Activated naive CD4-positive, alpha-beta T cell treated with anti-CD3 and anti-CD28 coated beads for 36 hours (primary cell): Measurements from ENCODE around the gene ZFYVE27. TPM values are rescaled to one million over a fixed set of nuclear protein-coding genes. Genes with fewer than 3 reads are reported as not detected.

Source experiments
- CTCF ChIA-PET: fragments of 350-600 bp; sonication (Branson Sonifier 250); formaldehyde crosslinking; loops from one replicate; lab custom pipeline; 2021; ENCODE audit warnings: antibody characterized with exemption; lab: Charles Lee
- DNase-seq: peaks from one replicate; pipeline ENCODE4 v3.0.0-alpha.2; 2020
- H3K27ac Mint-ChIP-seq: one replicate; pipeline ENCODE4 v1.8.0; 2021; ENCODE audit warnings: mild to moderate bottlenecking, mixed read lengths
- H3K27me3 Mint-ChIP-seq: one replicate; pipeline ENCODE4 v1.8.0; 2021; ENCODE audit warnings: low read depth, mixed read lengths
- H3K36me3 Mint-ChIP-seq: one replicate; pipeline ENCODE4 v1.8.0; 2021; ENCODE audit warnings: low read depth, mixed read lengths
- H3K4me1 Mint-ChIP-seq: one replicate; pipeline ENCODE4 v1.8.0; 2021; ENCODE audit warnings: low read depth, mixed read lengths
- H3K4me3 Mint-ChIP-seq: one replicate; pipeline ENCODE4 v1.8.0; 2021; ENCODE audit warnings: mild to moderate bottlenecking, moderate library complexity, mixed read lengths
- H3K9me3 Mint-ChIP-seq: one replicate; pipeline ENCODE4 v1.8.0; 2021; ENCODE audit warnings: mixed read lengths
- intact Hi-C: fragments of 100-400 bp; cut with micrococcal nuclease; formaldehyde crosslinking; loops from one replicate; pipeline ENCODE4 v1.15.1; 2023
- total RNA-seq, 2 experiments: library from RNA; stranded (reverse); gene quantifications; one replicate each; pipeline ENCODE4 v1.2.3, GENCODE V29; 2021

Gene ZFYVE27
- total RNA-seq, 2 experiments from 2014 or later: 18.0 to 18.4 TPM

DNA sequence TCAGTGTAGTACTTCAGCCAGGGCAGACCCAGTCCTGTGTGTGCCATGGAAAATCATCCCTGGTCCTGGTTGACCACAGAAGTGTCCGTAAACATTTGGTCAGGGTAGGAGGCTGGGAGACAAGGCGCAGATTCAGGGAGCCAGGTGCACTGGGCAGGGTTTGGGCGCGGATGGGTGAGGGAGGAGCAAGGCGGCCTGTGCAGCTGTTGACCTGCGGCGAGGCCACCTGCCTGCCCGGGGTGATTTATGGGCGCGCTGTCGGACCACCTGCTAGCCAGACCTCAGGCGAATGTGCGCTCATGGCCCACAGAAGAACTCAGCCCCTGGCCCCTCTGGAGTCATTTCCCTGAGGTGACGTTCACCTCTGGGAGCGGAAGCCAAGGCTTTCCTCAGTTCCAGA lies 28.3 kb downstream of the ZFYVE27 start:
- Mint-ChIP-seq H3K9me3 (no peaks in the 10 kb centered on the region), H3K27ac (no peak overlapping the region), H3K4me3 (no peak overlapping the region), H3K36me3 (peaks cover 3% of the 10 kb centered on the region), H3K27me3 (peaks cover 10% of the 10 kb centered on the region), H3K4me1 (peaks cover under 1% of the 10 kb centered on the region)
- intact Hi-C loops: no loop called here
- CTCF ChIA-PET: interaction anchor here (0.8 to 1.2 kb wide), 2 partner anchors 9 to 63 kb away, joined by 3 to 4 read pairs; no protein-coding TSS in a partner anchor
- DNase-seq: no peak

DNA sequence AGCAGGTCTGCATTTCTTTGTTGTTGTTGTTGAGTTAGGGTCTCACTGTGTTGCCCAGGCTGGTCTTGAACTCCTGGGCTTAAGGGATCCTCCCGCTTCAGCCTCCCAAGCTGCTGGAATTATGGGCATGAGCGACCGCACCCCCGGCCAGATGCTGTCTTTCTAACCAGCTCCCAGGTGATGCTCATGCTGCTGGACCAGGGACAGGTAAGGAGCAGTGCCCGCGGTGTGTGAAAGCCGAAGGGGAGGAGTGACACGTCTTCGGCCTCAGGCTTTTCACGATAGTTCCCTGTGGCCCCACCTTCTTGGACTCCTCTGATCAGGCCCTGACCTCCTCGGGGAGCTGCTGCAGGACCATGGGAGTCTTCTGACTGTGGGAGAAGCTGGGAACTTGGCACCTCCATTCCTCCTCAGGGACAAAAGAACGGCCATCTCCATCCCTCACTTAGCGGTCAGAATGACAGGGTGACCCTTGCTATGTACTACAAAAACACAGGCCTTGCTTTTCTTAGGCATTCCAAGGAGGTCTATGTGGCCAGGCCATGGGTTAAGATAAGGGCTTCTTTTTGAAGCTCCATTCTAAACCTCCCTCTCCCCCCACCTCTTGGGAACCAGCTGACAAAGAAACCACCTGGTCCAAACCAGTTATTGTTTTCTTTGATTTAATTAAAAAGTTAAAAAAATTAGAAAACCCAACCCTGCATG lies 29.3 kb downstream of the ZFYVE27 start:
- H3K4me1 Mint-ChIP-seq: peaks cover 7% of the 10 kb centered on the region
- DNase-seq: no peak
- H3K9me3 Mint-ChIP-seq: no peaks in the 10 kb centered on the region
- H3K27ac Mint-ChIP-seq: no peak overlapping the region
- H3K36me3 Mint-ChIP-seq: peaks cover 2% of the 10 kb centered on the region
- intact Hi-C loops: no loop called here
- CTCF ChIA-PET: interaction anchor here (0.8 to 1.2 kb wide), 3 partner anchors 8 to 64 kb away, joined by 3 to 4 read pairs (median 4); no protein-coding TSS in a partner anchor
- peaks cover 21% of the 10 kb centered on the region for H3K27me3 Mint-ChIP-seq
- H3K4me3 Mint-ChIP-seq: no peak overlapping the region

DNA sequence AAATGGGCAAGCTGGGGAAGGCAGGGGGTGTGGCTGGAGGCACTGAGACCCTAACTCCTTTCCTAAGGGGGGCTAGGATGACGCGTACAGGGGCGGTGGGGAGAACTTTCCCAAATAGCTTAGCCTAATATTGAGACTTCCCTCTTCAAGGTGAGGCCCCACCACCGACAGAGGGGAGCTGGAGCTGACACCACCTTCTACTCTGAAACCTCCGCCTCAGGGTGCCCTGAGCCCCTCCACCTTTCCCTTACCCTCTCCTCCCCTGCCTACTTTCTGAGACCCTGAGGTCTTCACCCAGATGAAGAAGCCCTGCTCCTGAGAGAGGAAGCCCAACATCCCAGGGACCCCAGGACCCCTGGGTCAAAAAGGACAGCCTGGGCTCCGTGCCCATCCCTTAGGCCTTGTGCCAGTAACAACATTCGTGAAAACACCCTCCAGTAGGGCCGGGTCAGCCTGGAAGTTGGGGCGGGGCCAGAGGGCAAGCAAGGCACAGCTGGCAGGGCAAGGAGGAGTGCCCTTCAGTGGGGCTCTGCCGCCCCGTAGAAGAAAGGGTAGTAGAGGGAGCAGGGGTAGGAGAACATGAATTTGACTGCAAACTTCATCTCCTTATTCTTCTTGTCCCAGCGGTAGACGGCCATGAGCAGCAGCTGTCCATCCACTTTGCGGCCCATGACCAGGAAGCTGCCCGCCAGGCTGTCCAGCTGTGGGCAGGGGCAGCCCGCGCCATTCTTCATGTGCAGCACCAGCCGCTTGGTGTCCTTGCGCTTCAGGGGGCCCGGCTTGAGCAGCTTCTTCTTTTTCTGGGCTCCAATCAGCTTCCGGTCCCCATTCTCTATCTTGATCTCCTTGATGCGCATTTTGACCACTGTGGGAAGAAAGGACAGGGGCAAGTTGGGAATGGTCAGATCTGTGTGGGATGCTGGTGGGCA lies 30.3 kb downstream of the ZFYVE27 start:
- peaks cover 26% of the 10 kb centered on the region for H3K27me3 Mint-ChIP-seq
- intact Hi-C loops: no loop called here
- DNase-seq: no peak
- CTCF ChIA-PET: interaction anchor here (0.9 to 1.2 kb wide), 2 partner anchors 7 to 102 kb away, joined by 3 to 4 read pairs; no protein-coding TSS in a partner anchor
- H3K4me1 Mint-ChIP-seq: peaks cover 12% of the 10 kb centered on the region
- no peaks in the 10 kb centered on the region for H3K36me3 Mint-ChIP-seq
- H3K9me3 Mint-ChIP-seq: no peaks in the 10 kb centered on the region
- no peak overlapping the region for H3K27ac Mint-ChIP-seq
- no peak overlapping the region for H3K4me3 Mint-ChIP-seq

DNA sequence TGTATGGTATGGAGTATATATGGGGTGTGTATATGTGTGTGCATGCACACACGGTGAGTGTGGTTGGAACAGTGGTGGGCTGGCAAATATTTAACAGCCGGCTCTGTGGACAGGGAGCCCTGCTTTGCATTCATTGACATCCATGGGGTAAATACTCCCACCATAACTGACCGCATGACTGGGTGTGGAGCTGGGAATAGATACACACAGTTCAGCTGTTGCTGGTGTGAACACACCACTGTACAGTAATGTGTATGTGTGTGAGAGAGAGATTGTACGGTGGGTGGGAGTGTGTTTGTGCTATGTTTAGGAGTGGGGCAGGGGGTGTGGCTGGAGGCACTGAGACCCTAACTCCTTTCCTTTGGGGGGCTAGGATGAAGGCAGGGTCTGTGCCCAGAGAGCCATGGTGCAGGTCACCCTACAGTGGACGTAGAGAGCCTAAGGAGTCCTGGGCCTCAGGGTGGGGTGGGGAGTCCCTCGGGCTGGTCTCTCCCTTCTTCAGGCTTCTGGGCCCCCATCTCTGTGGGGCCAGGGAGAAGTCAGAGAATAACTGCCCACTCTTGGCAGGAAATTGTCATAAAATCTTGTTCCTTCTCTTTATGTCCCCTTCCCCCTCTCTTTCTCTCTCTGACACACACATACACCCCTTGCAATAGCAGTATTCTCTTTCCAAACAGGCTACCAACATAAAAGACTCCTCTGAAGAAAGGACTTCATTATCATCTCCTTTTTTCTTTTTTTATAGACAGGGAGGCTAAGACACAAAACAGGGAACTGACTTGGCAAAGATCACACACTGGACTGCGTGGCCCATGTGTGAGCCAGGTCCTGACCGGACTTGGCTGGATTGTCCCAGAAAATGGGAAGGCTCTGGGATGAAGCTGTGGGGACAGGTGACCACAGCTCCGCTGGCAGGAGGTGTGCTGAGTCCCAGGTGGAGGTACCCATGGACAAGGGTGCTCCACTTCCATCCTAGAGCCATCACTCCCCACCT lies 31.7 kb downstream of the ZFYVE27 start:
- Mint-ChIP-seq H3K27ac (no peak overlapping the region), H3K9me3 (no peaks in the 10 kb centered on the region), H3K36me3 (no peaks in the 10 kb centered on the region), H3K4me3 (no peak overlapping the region), H3K4me1 (peaks cover 13% of the 10 kb centered on the region), H3K27me3 (peaks cover 33% of the 10 kb centered on the region)
- intact Hi-C loops: no loop called here
- CTCF ChIA-PET: interaction anchor here (0.5 to 0.9 kb wide), 2 partner anchors 25 to 101 kb away, joined by 3 to 4 read pairs; no protein-coding TSS in a partner anchor
- DNase-seq: no peak

DNA sequence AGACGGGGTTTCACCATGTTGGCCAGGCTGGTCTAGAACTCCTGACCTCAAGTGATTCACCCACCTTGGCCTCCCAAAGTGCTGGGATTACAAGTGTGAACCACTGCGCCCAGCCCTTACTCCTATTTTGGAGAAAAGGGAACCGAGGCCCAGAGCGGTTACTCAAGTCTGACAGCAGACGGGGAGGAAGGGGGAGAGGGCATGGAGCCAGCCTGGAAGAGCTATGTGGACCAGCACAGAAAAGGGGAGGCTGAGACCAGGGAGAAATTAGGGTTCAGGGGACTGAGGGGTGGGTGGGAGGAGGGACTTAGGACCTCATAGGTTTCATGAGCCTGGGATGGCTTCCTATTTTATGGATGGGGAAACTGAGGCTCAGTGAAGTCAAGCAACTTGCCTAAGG lies 33.3 kb downstream of the ZFYVE27 start:
- Mint-ChIP-seq H3K27ac (no peak overlapping the region), H3K9me3 (no peaks in the 10 kb centered on the region), H3K27me3 (peaks cover 33% of the 10 kb centered on the region), H3K4me3 (no peak overlapping the region), H3K4me1 (peaks cover 13% of the 10 kb centered on the region), H3K36me3 (no peaks in the 10 kb centered on the region)
- intact Hi-C loops: no loop called here
- CTCF ChIA-PET: no interaction called here
- DNase-seq: no peak

DNA sequence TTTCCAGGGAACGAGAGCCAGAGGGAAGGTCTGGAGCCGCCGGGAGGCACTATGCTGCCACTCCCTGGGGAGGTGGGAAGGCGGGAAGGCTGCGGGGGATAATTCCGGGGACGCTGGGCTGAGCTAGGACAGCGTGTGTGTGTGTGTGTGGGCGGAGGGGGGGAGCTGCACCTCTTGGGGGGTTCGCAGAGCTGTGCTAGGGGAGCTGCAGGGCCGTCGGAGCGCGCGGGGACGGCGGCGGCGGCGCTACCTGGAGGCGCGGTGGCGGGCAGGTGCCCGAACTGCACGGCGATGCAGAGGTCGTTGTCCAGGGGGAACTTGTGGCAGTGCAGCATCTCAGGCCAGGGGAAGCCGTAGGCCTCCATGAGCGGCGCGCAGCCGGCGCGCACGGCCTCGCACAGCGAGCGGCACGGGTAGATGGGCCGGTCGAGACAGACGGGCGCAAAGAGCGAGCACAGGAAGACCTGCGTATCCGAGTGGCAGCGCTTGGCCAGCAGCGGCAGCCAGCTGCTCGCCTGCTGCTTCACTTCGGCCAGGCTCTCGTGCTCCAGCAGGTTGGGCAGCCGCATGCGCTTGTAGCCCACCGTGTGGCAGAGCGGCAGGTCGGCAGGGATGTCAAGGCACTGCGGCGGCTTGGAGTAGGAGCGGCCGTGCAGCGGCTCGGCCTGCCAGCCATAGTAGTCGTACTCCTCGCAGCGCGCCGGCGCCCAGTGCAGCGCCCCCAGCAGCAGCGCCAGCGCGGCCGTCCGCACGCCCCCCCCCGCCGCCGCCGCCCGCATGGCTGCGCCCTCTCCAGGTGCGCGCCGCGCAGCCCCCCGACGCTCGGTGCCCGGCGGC lies 34.3 kb downstream of the ZFYVE27 start:
- CTCF ChIA-PET: interaction anchor here (0.7 to 0.9 kb wide), 2 partner anchors 11 to 21 kb away, joined by 3 read pairs; no protein-coding TSS in a partner anchor
- intact Hi-C loops: no loop called here
- Mint-ChIP-seq H3K4me3 (peak overlapping the region; percentile 57), H3K36me3 (no peaks in the 10 kb centered on the region), H3K9me3 (no peaks in the 10 kb centered on the region), H3K27ac (no peak overlapping the region), H3K4me1 (peaks cover 13% of the 10 kb centered on the region), H3K27me3 (peaks cover 33% of the 10 kb centered on the region)
- no peak for DNase-seq

DNA sequence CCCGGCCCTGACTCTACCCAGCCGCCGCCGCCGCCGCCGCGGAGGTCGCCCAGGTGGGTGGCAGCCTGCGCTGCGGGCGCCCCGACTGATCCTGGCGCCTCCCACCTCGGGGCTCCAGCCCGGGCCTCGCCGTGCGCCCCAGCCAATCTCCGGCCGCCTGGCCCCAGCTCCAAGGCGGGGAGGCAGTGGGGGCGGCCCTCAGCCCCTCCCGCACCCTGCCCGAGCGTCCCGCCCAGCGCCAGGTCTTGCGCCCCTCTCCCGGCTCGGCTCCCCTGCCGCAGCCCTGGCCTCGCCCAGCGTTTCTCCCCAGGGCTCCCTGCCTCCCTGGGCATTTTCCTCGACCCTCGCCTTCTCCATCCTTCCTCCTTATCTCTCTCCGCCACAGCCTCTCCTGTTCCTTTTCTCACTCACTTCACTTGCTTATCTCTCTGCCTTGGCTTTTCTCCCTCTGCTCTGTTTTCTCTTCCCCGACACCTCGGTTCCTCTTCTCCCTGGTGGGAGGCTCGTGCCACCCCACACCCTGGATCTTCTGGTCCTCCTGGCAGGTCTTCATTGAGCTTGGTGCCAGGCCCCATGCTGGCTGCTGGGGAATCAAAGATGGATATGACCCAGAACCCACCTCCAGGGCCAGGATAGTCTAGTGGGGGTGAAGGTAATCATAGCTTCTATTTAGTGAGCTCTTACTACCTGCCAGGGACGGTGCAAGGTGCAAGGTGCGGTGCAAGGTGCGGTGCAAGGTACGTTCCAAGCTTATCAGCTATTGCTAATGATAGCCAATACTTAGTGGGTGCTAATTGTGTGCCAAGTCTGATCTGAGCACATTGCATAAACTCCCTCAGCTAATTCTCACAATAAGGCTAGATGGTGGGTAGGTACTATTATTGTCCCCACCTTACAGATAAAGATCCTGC lies 35.2 kb downstream of the ZFYVE27 start, which contains the start of gene SFRP5:
SFRP5 (minus strand) TSS at position 87 of the 911 bp plus-strand sequence. CDS start 166 bp downstream, outside the sequence.
- peaks cover 33% of the 10 kb centered on the region for H3K27me3 Mint-ChIP-seq
- peaks cover 13% of the 10 kb centered on the region for H3K4me1 Mint-ChIP-seq
- CTCF ChIA-PET: interaction anchor here (0.6 to 1.5 kb wide), 5 partner anchors 12 to 143 kb away, joined by 3 to 6 read pairs (median 4); no protein-coding TSS in a partner anchor
- H3K36me3 Mint-ChIP-seq: no peaks in the 10 kb centered on the region
- H3K4me3 Mint-ChIP-seq: peak within 1 kb of the TSS; percentile 57
- H3K27ac Mint-ChIP-seq: no peak within 1 kb of the TSS
- no peak for DNase-seq
- intact Hi-C loops: no loop called here
- no peaks in the 10 kb centered on the region for H3K9me3 Mint-ChIP-seq

DNA sequence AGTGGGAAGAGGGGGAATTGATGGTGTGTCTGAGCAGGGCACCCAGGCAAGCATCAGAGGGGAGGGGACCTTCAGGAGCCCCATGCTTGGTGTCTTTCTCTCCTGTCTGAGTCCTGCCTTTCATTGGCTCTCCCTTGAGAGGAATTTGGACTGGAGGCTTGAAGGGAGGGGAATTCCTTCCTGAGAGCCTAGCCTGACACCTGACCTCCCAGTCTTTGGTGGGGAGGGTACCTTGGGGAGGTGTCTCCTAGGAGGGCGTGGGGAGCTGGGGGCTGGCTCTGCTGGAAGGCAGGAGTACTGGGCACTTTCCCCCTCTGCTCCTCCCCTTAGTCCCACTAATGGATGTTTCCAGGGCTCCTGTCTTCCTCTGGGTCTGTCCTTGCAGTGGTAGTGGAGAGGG lies 36.2 kb downstream of the ZFYVE27 start:
- H3K27ac Mint-ChIP-seq: no peak overlapping the region
- intact Hi-C loops: no loop called here
- H3K4me1 Mint-ChIP-seq: peaks cover 13% of the 10 kb centered on the region
- no peaks in the 10 kb centered on the region for H3K9me3 Mint-ChIP-seq
- no peaks in the 10 kb centered on the region for H3K36me3 Mint-ChIP-seq
- CTCF ChIA-PET: interaction anchor here (0.6 to 1.5 kb wide), 3 partner anchors 19 to 142 kb away, joined by 4 to 6 read pairs (median 4); no protein-coding TSS in a partner anchor
- peaks cover 33% of the 10 kb centered on the region for H3K27me3 Mint-ChIP-seq
- H3K4me3 Mint-ChIP-seq: no peak overlapping the region
- DNase-seq: no peak

DNA sequence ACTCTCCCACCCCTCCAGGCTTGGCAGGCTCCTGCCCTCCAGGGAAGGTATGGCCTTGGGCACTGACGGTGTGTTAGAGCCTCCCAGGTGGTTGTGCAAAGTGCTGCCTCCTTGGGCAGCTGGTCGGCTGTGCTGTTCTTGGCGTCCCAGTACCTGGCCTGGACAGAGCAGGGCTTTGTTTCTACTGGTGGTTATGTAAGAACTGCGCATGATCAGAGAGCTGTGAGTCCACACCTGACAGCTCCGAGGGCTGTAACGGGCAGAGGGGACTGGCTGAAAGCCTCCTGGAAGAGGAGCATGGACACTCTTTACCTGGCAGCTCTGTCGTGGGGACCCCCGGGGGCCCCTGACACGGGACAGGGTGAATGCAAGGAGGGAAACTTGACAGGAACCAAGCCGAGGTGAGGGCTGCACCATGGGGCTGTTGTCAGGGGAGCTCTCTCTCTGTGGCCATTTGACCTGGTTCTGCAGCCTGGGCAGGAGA lies 37.9 kb downstream of the ZFYVE27 start:
- Mint-ChIP-seq H3K27ac (no peak overlapping the region), H3K4me1 (peaks cover 13% of the 10 kb centered on the region), H3K9me3 (no peaks in the 10 kb centered on the region), H3K4me3 (no peak overlapping the region), H3K27me3 (peaks cover 26% of the 10 kb centered on the region), H3K36me3 (no peaks in the 10 kb centered on the region)
- DNase-seq: no peak
- CTCF ChIA-PET: interaction anchor here (0.7 to 1.8 kb wide), 3 partner anchors 8 to 96 kb away, joined by 3 to 4 read pairs (median 3); no protein-coding TSS in a partner anchor
- intact Hi-C loops: no loop called here

DNA sequence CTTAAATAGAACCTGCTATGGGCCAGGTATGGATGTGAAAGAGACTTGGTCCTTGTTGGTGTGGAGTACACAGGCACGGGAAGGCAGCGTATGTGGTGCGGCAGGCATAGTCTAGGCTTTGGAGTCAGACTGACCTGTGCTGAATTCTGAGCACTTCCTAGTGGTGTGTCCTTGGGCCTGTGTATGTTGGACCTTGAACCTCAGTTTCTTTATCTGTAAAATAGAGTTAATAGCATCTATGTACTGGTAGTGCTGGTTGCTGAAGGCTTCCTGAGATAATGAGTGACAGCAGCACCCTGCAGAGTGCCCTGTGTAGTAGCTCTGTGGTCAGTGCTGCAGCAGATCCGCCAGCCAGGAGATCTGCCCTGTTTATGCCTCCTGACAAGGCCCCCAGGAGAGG lies 40.2 kb downstream of the ZFYVE27 start:
- no peak for DNase-seq
- CTCF ChIA-PET: interaction anchor here (1.1 kb wide), 1 partner anchor 15 kb away, joined by 4 read pairs; no protein-coding TSS in a partner anchor
- Mint-ChIP-seq H3K4me1 (peaks cover 19% of the 10 kb centered on the region), H3K9me3 (no peaks in the 10 kb centered on the region), H3K4me3 (no peak overlapping the region), H3K27me3 (peaks cover 8% of the 10 kb centered on the region), H3K36me3 (no peaks in the 10 kb centered on the region), H3K27ac (no peak overlapping the region)
- intact Hi-C loops: no loop called here
